GM21619 (cell line): ENCODE results near the gene IWS1.
"Not testable (repeated sequence)": the region's sequence is repeated elsewhere in the genome, so short reads cannot be mapped to it uniquely, and the experiment has no call there.

Source experiments
- ATAC-seq: cut with Tn5 transposase; IDR thresholded peaks from one replicate; pipeline ENCODE4 v1.9.1; 2021; ENCODE audit not compliant: unreplicated experiment

Gene IWS1

GRCh38 chr2:127561371-127561770 is 35.1 kb upstream of the IWS1 start:
- no peak for ATAC-seq

- no peak for ATAC-seq
Observed at GRCh38 chr2:127560931-127561280, 34.6 kb upstream of the IWS1 start.

GRCh38 chr2:127560201-127560930 is 34.1 kb upstream of the IWS1 start:
- no peak for ATAC-seq

GRCh38 chr2:127559454-127559853 is 33.2 kb upstream of the IWS1 start:
- ATAC-seq, result no peak

GRCh38 chr2:127558911-127559310 is 32.6 kb upstream of the IWS1 start:
- ATAC-seq, result no peak

- no peak for ATAC-seq
Observed at GRCh38 chr2:127552846-127553245, 26.6 kb upstream of the IWS1 start.

- no peak for ATAC-seq
Observed at GRCh38 chr2:127552336-127552735, 26.0 kb upstream of the IWS1 start.

- no peak for ATAC-seq
Observed at GRCh38 chr2:127551221-127551930, 25.1 kb upstream of the IWS1 start.

GRCh38 chr2:127546797-127547196 is 20.5 kb upstream of the IWS1 start:
- ATAC-seq, result no peak

- ATAC-seq, result no peak
Observed at GRCh38 chr2:127545796-127546195, 19.5 kb upstream of the IWS1 start.

GRCh38 chr2:127545189-127545588 is 18.9 kb upstream of the IWS1 start:
- ATAC-seq, result no peak

- ATAC-seq, result not testable (repeated sequence)
Observed at GRCh38 chr2:127543013-127543501, 16.8 kb upstream of the IWS1 start.

- no peak for ATAC-seq
Observed at GRCh38 chr2:127542231-127542630, 15.9 kb upstream of the IWS1 start.

GRCh38 chr2:127541809-127542208 is 15.5 kb upstream of the IWS1 start:
- ATAC-seq, result no peak

GRCh38 chr2:127537644-127538043 is 11.4 kb upstream of the IWS1 start:
- no peak for ATAC-seq

GRCh38 chr2:127536707-127537541 is 10.6 kb upstream of the IWS1 start:
- ATAC-seq, result no peak

- no peak for ATAC-seq
Observed at GRCh38 chr2:127535918-127536317, 9.6 kb upstream of the IWS1 start.

- no peak for ATAC-seq
Observed at GRCh38 chr2:127535422-127535901, 9.2 kb upstream of the IWS1 start, which contains the start of gene MYO7B. Gene MYO7B (plus strand): TSS chr2:127535683. CDS start chr2:127559723, 24,040 bp downstream.

GRCh38 chr2:127532296-127532695 is 6.0 kb upstream of the IWS1 start:
- no peak for ATAC-seq

GRCh38 chr2:127531221-127531648 is 4.9 kb upstream of the IWS1 start:
- no peak for ATAC-seq
